ENCODE results near the gene SBNO2. TPM values are rescaled to one million over a fixed set of nuclear protein-coding genes. Genes with fewer than 3 reads are reported as not detected.
A peak's percentile ranks its signal among the peaks of the same experiment; 100 is the strongest.

SBNO2 gene
- total and polyA plus RNA-seq, 9 of the 15 experiments (the other 6 are each of a cell fraction or from before 2014, with no cell fraction given) = 0.01 to 46.2 (median 6.7) TPM

- TF ChIP-seq, protein P1, sequence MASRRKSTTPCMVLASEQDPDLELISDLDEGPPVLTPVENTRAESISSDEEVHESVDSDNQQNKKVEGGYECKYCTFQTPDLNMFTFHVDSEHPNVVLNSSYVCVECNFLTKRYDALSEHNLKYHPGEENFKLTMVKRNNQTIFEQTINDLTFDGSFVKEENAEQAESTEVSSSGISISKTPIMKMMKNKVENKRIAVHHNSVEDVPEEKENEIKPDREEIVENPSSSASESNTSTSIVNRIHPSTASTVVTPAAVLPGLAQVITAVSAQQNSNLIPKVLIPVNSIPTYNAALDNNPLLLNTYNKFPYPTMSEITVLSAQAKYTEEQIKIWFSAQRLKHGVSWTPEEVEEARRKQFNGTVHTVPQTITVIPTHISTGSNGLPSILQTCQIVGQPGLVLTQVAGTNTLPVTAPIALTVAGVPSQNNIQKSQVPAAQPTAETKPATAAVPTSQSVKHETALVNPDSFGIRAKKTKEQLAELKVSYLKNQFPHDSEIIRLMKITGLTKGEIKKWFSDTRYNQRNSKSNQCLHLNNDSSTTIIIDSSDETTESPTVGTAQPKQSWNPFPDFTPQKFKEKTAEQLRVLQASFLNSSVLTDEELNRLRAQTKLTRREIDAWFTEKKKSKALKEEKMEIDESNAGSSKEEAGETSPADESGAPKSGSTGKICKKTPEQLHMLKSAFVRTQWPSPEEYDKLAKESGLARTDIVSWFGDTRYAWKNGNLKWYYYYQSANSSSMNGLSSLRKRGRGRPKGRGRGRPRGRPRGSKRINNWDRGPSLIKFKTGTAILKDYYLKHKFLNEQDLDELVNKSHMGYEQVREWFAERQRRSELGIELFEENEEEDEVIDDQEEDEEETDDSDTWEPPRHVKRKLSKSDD (conservative IDR thresholded peaks at IDR 0.05; ENCODE audit: low read length) = no peak
- no peak for TF ChIP-seq SIRT6 (IDR thresholded peaks at IDR 0.05; ENCODE audit: low read depth, low read length)
- TF ChIP-seq REST (IDR thresholded peaks at IDR 0.05; ENCODE audit: borderline replicate concordance) = no peak
- no peak for TF ChIP-seq REST (CRISPR knock-in tag; IDR thresholded peaks at IDR 0.05; ENCODE audit: low read depth)
- no peak for TF ChIP-seq ZBTB49 (CRISPR knock-in tag; IDR thresholded peaks at IDR 0.05; ENCODE audit: borderline replicate concordance)
- TF ChIP-seq C11orf30 (IDR thresholded peaks at IDR 0.05; ENCODE audit: low read depth) = no peak
- TF ChIP-seq FOXK2 (conservative IDR thresholded peaks at IDR 0.05 in 1 of 2, IDR thresholded peaks at IDR 0.05 in 1 of 2; ENCODE audit: low read depth in 2 of 2) = peak in 1 of 2 experiments; percentile 19; a peak in 1 of 4 replicates
- TF ChIP-seq ZEB2 (IDR thresholded peaks at IDR 0.05) = no peak
- no peak for TF ChIP-seq JUND (IDR thresholded peaks at IDR 0.05; ENCODE audit: borderline replicate concordance, low read depth, low read length)
- no peak for TF ChIP-seq JUND (tag; IDR thresholded peaks at IDR 0.05; ENCODE audit: borderline replicate concordance, low read depth, low read length)
- no peak for TF ChIP-seq NELFE (IDR thresholded peaks at IDR 0.05; ENCODE audit: insufficient read depth, insufficient read length)
- no peak for TF ChIP-seq ZC3H4 (CRISPR knock-in tag; IDR thresholded peaks at IDR 0.05; ENCODE audit: borderline replicate concordance)
- no peak for TF ChIP-seq RUNX1 (IDR thresholded peaks at IDR 0.05; ENCODE audit: low read depth)
- no peak for TF ChIP-seq ZKSCAN1 (IDR thresholded peaks at IDR 0.05; ENCODE audit: low read depth, low read length)
These were observed 91.7 kb downstream of the SBNO2 start (continued) for GRCh38 chr19:1082165-1082927.
